HL-60 (cell line): ENCODE data around the gene TNIP1.
A peak's percentile ranks its signal among the peaks of the same experiment; 100 is the strongest.

Source experiments
- DNase-seq, 2 experiments: peaks; one replicate each; pipeline ENCODE4 v3.0.0-alpha.2; 2010 to 2020; ENCODE audit warnings: low read depth in 1 of 2, low spot score in 1 of 2
- H3K27ac ChIP-seq: fragments of 250-450 bp; sonication (Bioruptor Pico); replicated peaks from 2 replicates; pipeline ENCODE4 v1.5.1; 2020; ENCODE audit warnings: mild to moderate bottlenecking, moderate library complexity
- H3K27me3 ChIP-seq: fragments of 250-450 bp; sonication (Bioruptor Pico); 2 replicates; pipeline ENCODE4 v1.5.1; 2021; ENCODE audit warnings: mild to moderate bottlenecking, moderate library complexity; ENCODE audit not compliant: insufficient read depth, poor library complexity, severe bottlenecking
- H3K4me3 ChIP-seq: replicated peaks from 2 replicates; pipeline ENCODE4 v1.5.1; 2011; ENCODE audit warnings: mild to moderate bottlenecking, control low read depth, low read length; ENCODE audit not compliant: insufficient read depth
- CTCF ChIP-seq: IDR thresholded peaks from one replicate; pipeline ENCODE4 v1.5.1; 2011; ENCODE audit warnings: low read length, control low read depth, inconsistent platforms; ENCODE audit not compliant: insufficient read depth
- GABPA ChIP-seq: IDR thresholded peaks from 2 replicates; pipeline ENCODE4 v1.6.1; 2012; ENCODE audit warnings: low read depth
- POLR2AphosphoS5 ChIP-seq: IDR thresholded peaks from 2 replicates; pipeline ENCODE4 v1.6.1; 2012; ENCODE audit warnings: low read depth
- SPI1 ChIP-seq: IDR thresholded peaks from 2 replicates; pipeline ENCODE4 v1.6.1; 2012; ENCODE audit warnings: low read depth, mild to moderate bottlenecking, borderline replicate concordance
- TF ChIP-seq, protein P1 (sequence below): IDR thresholded peaks from 2 replicates; pipeline ENCODE4 v1.6.1; 2012; ENCODE audit warnings: low read depth; ENCODE audit not compliant: insufficient replicate concordance

The TNIP1 gene

GRCh38 chr5:151095341-151096000 lies 14.6 kb upstream of the TNIP1 start:
- Histone ChIP-seq H3K27ac (peak overlapping the region; percentile 82), H3K4me3 (no peak overlapping the region), H3K27me3 (no peaks in the 10 kb centered on the region)
- TF ChIP-seq, protein P1, sequence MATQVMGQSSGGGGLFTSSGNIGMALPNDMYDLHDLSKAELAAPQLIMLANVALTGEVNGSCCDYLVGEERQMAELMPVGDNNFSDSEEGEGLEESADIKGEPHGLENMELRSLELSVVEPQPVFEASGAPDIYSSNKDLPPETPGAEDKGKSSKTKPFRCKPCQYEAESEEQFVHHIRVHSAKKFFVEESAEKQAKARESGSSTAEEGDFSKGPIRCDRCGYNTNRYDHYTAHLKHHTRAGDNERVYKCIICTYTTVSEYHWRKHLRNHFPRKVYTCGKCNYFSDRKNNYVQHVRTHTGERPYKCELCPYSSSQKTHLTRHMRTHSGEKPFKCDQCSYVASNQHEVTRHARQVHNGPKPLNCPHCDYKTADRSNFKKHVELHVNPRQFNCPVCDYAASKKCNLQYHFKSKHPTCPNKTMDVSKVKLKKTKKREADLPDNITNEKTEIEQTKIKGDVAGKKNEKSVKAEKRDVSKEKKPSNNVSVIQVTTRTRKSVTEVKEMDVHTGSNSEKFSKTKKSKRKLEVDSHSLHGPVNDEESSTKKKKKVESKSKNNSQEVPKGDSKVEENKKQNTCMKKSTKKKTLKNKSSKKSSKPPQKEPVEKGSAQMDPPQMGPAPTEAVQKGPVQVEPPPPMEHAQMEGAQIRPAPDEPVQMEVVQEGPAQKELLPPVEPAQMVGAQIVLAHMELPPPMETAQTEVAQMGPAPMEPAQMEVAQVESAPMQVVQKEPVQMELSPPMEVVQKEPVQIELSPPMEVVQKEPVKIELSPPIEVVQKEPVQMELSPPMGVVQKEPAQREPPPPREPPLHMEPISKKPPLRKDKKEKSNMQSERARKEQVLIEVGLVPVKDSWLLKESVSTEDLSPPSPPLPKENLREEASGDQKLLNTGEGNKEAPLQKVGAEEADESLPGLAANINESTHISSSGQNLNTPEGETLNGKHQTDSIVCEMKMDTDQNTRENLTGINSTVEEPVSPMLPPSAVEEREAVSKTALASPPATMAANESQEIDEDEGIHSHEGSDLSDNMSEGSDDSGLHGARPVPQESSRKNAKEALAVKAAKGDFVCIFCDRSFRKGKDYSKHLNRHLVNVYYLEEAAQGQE = no peak
- TF ChIP-seq CTCF (no peak), GABPA (no peak), POLR2AphosphoS5 (no peak; the same call in 1 of the 2 replicates), SPI1 (no peak)
- no peak for DNase-seq

DNA sequence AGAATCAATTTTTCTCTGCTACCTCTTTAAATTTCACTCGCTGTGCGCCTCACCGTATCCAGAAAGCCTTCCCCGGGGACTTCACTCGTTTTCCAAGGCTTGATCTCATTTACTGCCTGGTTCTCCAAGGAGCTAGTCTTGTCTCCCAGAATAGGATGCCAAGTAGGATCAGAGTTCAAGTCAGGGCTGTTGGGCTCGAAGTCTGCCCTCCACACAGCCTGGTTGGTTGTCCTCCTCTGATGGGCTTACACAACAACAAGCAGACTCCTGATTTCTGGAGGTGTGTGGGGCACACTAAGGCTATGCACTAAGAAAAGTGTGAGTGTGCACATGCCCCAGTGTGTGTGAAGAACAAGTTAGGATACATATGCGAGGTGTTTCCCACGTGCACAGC lies 14.0 kb upstream of the TNIP1 start:
- no peaks in the 10 kb centered on the region for H3K27me3 ChIP-seq
- no peak for DNase-seq
- no peak overlapping the region for H3K4me3 ChIP-seq
- H3K27ac ChIP-seq = peak overlapping the region; percentile 82
- TF ChIP-seq POLR2AphosphoS5 (no peak; the same call in 1 of the 2 replicates), CTCF (no peak), GABPA (no peak), SPI1 (no peak)
- TF ChIP-seq, protein P1 = no peak

GRCh38 chr5:151094030-151094851 lies 13.4 kb upstream of the TNIP1 start:
- H3K27ac ChIP-seq = peak overlapping the region; percentile 82

More at GRCh38 chr5:151094030-151094851, 13.4 kb upstream of the TNIP1 start:
- H3K27me3 ChIP-seq = no peaks in the 10 kb centered on the region
- H3K4me3 ChIP-seq = no peak overlapping the region
- DNase-seq = no peak
- no peak for TF ChIP-seq SPI1
- TF ChIP-seq CTCF = no peak
- TF ChIP-seq, protein P1 = no peak
- no peak for TF ChIP-seq GABPA
- TF ChIP-seq POLR2AphosphoS5 = peak; percentile 11; the same call in 1 of the 2 replicates
